Measurements from ENCODE around the gene UPF2.
"Not testable (repeated sequence)": the region's sequence is repeated elsewhere in the genome, so short reads cannot be mapped to it uniquely, and the experiment has no call there.

Gene UPF2

DNA sequence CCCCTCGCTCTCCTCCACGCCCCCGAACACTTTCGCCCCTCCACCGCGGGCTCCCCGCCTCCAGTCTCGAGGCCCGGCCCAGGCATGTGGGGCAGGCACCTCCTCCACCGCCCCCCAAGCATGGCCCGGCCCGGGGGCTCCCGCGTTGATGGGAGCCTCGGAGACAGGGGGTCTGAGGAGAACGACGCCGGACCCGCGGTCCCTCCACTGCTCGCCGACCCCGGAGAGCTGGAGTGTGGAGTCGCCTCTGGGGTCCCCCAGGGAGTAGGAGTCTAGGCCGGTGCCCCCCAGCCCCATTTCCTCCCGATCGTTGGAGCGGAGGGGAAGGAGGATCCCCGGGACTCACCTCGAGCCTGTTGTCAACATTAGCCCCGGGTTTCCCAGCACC is 206 bp downstream of the UPF2 start:
- no peak for DNase-seq (ENCODE audit: low spot score)

DNA sequence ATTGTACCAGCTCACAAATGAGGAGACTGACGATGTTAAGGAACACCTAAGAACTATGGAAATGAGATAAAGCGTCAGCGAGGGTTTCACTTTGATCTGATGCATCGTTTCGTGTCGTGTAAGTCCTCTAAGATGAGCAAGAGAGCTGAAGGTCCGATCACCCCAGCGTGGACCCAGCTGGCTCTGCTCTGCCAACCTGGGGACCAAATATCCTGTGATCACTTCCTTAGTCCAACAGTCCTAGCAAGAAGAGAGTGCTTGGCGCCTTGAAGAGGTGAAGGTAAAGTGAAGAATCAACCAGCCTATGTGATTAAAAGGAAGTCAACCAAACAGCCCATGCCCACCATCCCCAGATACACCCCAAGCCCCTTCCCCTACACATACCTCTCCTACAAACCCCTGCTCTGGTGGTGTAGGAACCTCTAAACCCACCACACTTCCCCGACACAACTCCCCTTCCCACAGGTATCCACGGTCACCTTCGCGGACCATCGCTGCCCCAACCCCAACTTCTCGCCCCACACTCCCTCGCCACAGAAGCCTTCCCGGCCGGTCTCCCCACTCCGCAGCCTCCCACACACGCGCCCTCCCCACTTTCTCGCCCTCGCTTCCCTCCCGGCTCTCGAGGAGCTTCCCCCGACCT is 722 bp downstream of the UPF2 start:
- peak; percentile 19 for DNase-seq (ENCODE audit: low spot score)

DNA sequence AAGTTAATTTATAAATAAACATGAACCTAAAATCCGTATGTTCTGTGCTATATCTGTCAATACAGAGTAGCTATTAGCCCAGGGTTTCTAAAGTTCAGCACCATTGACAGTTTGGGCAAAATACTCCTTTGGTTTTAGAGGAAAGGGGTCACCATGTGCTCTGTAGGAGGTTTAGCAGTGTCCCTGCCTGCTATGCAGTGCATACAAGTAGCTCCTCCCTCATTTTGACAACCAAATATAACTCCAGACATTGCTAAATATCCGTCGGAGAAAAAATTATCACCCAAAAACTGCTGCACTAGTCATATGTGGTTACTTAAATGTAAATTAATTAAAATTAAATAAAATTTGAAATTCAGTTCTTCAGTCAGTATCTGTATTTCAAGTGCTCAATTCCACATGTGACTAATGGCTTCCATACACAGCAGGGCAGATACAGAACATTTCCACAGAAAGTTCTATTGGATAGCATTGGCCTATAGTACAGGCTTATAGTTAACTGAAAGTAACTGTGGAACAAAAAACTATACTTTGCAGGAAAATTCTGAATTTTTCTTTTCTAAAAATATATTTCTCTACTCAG is 6.4 kb downstream of the UPF2 start:
- DNase-seq (ENCODE audit: low spot score): no peak

DNA sequence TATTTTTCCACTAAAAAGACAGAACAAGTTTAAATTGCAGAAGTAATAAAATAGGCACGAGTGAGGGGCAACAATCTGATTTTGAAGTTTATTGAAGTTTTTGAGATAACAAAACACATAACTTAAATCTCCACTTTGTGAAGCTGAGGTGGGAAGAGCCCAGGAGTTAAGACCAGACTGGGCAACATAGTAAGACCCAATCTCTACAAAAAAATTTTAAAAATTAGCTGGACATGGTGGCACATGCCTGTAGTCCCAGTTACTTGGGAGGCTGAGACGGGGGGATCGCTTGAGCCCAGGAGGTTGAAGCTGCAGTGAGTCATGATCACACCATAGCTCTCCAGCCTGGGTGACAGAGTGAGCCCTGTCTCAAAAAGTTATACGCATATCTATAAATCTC is 11.2 kb downstream of the UPF2 start:
- no peak for DNase-seq (ENCODE audit: low spot score)

DNA sequence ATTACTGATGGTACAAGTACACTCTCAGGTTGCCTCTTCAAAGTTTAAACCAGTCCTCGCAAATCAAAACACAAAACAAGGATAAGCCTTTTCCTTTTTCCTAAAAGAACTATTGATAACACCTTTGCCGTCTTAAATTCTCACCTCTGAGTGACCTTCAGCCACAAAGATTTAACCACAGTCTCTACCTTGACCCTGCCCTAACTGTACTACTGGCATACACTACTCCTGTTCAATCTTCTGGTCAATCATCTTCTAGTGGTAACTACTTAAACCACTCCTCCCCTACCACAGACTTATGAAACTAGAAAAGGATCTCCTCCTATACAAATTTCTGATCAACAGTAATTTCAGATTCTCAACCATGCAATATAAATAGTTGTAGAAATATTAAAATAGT is 15.1 kb downstream of the UPF2 start:
- DNase-seq (ENCODE audit: low spot score): no peak

DNA sequence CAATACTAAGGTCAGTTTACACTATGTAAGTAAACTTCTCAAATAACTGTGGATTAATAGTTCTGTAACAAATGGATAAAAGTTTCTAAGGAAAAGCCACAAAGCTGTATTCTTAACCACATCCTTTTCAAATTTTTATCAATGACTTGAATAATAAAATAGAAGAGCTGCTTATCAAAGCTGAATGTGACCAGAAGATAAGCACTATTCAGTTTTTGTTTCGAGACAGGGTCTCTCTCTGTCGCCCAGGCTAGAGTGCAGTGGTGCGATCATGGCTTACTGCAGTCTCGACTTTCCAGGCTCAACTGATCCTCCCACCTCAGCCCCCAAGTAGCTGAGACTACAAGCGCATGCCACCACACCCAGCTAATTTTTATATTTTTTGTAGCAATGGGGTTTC is 17.0 kb downstream of the UPF2 start:
- no peak for DNase-seq (ENCODE audit: low spot score)

DNA sequence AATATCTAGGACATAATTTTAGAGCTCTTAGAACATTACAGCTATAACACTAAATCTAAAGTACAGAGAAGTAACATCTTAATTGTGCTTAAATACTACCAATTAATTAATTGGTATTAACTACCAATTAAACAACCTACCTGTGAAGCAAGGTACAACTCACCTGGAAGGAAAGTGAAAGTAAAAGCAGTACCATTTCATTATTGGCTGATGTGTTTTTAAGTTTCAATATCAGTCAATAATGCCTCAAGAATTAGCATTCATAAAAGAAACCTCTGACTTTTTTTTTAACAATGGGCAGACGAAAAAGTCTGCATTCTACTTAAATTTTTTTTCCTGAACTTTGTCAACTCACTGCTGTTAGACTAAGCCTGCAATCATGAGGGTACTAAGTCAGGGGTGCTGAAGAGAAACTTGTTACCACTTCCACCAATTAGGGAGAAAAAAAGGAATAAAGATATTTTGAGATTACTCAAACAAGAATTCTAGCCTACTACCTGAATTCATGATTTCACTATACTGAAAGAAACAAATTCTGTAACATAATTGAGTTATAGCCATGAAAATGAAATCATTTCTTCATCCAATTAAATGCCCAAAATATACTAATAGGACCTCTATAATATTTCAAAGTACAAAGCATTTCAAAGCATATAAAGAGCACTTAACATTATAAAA is 19.9 kb downstream of the UPF2 start:
- DNase-seq (ENCODE audit: low spot score): no peak

DNA sequence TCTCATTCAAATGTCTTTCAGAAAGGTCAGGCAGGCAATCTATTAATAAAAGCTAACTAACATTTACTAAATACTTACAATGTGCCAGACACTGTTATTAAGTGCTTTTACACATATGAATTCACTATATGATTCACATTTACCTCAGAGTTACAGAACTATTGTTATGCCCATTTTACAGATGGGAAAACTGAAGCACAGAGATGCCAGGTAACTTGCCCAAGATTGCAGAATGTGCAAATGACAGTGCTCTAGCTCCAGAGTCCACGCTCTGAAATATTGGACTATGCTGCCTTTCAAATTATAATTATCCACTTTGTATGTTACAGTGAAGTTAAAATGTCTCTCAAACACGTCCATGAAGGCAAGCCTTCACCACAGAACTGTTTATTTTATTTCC is 22.0 kb downstream of the UPF2 start:
- no peak for DNase-seq (ENCODE audit: low spot score)

DNA sequence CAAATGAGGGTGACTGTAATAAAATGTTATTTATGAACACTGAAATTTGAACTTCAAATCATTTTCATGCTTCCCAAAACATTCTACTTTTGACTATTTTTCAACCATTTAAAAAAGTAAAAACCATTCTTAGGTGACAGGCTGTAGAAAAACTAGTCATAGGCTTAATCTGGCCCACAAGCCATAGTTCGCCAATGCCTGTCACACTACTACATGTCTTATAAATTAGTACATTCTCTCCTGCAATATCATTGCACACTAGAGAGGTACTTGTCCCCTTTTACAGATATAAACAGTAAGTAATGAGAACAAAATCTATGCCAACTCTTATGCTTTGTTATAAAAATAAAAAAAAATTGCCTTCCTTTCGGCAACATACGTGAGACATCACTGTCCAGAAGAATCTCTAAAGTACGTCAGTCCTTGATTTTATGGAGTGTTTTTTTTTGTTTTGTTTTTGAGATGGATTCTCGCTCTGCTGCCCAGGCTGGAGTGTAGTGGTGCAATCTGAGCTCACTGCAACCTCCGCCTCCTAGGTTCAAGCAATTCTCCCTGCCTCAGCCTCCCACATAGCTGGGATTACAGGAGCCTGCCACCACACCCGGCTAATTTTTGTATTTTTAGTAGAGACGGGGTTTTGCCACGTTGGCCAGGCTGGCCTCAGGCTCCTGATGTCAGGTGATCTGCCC is 23.2 kb downstream of the UPF2 start:
- no peak for DNase-seq (ENCODE audit: low spot score)

DNA sequence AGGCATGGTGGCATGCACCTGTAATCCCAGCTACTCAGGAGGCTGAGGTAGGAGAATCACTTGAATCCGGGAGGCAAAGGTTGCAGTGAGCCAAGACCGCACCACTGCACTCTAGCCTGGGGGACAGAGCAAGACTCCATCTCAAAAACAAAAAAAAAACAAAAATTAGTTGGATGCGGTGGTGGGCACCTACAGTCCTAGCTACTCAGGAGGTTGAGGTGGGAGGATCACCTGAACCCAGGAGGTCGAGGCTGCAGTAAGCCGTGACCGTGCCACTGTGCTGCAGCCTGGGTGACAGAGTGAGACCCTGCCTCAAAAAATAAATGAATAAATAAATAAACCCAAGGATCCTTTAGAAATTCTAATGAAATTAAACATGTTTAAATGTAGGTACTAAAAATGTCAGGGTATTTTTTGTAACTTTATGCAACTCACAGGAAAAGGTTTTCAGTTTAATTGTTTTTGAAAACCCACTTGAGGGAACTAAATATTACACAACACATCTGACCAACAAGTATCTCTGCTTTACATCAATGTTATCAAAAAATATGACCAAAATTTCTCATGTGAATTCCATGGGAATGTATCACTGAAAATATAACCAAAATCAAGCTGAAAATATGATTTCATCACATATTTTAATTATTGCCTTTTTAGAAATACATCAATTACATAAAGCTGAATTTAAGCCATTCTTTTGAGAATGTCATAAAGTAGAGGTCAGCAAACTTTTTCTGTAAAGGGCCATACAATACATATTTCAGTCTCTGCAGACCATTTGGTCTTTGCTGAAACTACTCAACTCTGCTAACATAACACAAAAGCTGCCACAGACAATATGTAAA is 23.9 kb downstream of the UPF2 start:
- no peak for DNase-seq (ENCODE audit: low spot score)

DNA sequence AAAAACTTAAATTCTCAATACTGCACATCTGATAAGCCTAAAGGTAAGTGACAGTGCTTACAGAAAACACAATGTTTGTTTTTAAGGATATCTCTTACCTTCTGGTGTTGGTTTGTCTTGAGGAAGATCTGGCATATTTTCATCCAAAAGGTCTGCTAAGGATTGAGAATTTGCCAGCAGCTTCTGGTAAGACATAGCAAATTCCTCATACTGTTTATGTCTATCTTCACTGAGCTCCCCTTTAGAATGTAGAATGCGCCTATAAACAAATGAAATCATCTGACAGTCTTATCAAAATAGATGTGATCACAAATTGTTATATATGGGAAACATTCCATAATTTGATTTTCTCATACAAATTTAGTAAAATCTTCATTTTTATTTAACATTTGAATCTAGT is 28.7 kb downstream of the UPF2 start:
- DNase-seq (ENCODE audit: low spot score): no peak

DNA sequence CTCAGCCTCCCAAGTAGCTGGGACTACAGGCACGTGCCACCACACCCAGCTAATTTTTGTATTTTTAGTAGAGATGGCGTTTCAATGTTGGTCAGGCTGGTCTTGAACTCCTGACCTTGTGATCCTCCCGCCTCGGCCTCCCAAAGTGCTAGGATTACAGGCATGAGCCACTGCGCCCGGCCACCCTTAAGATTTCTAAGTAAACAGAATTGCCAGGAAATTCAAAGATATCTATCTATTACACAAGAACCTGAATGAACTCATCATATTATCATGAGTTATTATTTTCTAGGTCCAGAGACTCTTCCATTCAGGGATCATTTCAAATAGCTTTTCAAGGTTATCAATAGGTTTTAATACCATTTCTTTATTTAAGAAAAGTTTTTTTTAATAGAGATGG is 29.2 kb downstream of the UPF2 start:
- not testable (repeated sequence) for DNase-seq (ENCODE audit: low spot score)

DNA sequence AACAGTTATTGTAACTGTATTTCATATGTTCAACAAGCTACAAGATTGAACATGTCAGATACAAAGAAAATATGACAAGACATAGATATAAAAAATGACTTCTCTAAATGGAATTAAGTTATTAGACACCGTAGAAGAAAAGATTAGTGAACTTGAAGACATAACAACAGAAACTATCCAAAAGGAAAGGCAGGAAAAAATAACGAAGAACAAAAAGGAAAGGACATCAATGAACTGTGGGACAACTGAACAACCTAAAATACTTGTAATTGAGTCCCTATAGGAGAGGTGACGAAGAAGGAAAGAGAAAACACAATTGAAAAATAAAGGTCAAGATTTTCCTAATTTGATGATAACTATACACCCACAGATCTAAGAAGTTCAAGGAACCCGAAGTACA is 32.3 kb downstream of the UPF2 start:
- DNase-seq (ENCODE audit: low spot score): no peak

DNA sequence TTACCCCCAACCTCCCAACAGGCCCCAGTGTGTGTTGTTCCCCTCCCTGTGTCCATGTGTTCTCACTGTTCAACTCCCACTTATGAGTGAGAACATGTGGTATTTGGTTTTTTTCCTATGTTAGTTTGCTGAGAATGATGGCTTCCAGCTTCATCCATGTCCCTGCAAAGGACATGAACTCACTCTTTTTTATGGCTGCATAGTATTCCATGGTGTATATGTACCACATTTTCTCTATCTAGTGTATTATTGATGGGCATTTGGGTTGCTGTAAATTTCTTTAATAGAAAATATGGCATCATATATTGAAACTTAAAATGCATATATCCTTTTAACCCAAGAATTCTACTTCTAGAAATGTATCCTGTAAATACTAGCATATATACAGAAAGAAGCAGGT is 33.8 kb downstream of the UPF2 start:
- not testable (repeated sequence) for DNase-seq (ENCODE audit: low spot score)

DNA sequence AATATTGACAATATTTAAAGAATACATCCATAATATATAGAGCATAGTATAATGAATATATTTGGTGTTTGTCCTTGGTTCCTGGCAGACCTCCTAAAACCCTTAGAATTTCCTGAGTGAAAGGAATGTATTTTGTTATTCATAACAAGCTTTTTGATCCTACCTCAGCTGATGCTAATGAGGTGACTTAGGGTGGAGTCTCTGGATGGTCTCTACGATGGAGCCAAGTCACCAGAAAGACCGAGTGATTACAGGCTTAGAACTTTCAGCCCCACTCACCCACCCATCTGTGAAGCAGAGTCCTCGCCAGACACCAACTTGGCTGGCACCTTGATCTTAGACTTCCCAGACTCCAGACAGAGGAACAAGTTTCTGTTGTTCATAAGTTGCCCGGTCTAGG is 35.9 kb downstream of the UPF2 start:
- no peak for DNase-seq (ENCODE audit: low spot score)

DNA sequence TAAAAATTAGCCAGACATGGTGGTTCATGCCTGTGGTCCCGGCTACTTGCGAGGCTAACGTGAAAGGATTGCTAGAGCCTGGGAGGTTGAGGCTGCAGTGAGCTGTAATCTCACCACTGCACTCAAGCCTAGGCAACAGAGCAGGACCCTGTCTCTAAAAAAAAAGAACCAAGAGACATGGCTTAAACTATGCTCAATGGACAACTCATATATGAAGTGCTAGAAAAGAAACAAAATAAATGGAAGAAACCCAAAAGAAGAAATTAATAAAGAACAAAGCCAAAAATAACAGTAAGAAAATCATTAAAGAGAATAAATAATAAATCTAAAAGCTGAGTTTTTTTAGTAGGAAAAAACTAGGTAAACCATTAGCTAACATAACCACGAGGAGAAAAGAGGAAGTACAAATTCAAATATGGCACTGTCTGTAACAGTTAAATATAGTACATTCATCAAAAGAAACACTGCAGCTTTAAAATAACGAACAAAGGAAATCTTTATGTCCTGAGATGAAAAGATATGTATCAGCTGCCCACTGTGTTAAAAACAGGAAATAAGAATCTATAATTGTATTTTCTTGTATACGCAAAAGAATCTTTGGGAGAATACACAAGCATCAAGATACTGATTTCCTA is 48.7 kb downstream of the UPF2 start:
- DNase-seq (ENCODE audit: low spot score): peak; percentile 16

DNA sequence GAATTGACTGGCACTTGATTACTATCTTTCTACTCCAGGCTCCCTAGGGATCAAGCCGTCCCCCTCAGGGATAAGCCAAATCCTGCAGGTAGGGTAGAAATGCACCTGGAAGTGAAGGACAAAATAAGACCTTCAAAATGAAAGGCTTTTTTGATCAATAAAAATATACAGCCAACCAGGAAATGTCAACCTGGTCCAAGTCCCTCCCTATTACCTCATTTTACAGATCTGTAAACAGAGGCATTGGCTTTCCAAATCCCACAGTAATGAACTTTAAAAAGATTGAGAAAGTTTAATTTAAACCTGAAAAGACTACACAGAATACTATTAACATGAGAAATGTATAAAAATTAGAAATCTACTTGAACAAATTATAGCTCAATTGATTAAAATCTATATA is 53.7 kb downstream of the UPF2 start:
- DNase-seq (ENCODE audit: low spot score): no peak

DNA sequence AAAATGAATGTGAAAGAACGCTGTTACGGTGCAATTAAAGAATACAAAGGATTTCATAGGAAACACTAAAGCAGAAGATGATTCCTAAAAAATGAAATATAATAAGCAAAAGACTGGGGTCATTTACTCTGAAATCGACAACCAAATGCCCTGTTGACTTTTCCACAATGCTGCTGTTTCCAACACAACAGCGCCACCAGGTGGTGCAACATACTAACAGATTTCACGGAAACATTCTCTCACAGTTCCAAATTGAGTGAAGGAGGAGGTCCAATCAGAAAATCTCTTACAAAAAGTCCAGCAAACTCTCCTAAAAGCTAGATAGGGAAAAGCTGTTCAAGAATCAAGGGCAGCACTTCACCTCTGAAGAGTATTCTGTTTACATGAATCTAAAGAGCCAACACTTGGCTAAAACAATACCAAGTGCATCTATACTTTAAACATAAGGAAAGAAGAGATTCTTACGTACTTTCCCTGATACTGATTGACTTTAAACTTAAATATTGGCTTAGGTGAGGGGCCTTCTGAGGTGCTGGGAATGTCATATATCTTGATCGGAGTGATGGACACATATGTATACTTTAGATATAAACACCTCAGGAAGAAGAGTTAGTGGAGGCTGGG is 55.9 kb downstream of the UPF2 start:
- DNase-seq (ENCODE audit: low spot score): peak; percentile 72

DNA sequence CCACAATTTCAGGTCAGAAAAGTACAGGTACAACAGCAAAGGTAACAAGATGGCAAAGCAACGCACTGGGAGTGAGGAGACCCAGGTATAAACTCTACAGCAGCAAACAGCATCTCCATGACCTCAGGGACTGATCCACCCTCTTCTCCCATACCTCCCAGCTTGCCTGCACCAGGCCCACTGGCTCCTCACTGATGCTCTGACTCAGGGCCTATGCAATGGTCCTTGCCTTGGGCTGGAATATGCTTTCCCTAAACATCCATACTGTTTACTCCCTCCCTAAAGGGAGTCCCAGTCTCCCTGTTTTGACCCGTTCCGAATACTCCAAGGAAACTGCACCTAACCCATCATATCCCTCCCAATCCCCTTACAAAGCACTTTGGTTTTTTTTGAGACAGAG is 60.4 kb downstream of the UPF2 start:
- DNase-seq (ENCODE audit: low spot score): no peak

DNA sequence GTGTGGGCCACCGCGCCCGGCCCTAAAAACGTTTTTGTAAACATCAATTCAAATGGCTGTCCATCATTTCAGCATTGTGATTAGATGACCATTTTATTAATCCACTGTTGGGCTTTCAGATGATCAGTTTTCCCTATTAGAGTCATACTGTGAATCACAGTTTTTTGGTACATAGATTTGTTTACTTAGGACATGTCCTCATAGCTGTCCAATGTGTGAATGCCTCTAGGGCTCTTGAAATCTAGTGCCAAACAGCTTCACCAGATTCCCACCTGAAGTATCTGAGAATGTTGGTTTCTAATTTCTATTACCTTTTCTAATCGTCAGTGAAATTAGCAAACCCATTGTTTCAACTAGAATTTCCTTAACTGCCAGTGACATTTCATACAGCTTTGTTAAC is 66.8 kb downstream of the UPF2 start:
- DNase-seq (ENCODE audit: low spot score): no peak

DNA sequence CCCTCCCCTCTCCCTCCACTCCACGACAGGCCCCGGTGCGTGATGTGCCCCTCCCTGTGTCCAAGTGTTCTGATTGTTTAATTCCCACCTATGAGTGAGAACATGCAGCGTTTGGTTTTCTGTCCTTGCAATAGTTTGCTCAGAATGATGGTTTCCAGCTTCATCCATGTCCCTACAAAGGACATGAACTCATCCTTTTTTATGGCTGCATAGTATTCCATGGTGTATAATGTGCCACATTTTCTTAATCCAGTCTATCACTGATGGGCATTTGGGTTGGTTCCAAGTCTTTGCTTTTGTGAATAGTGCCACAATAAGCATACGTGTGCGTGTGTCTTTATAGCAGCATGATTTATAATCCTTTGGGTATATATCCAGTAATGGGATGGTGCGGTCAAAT is 70.1 kb downstream of the UPF2 start:
- not testable (repeated sequence) for DNase-seq (ENCODE audit: low spot score)
